AG20443 (cell line): ENCODE data around the gene SMIM23.

Experiments used
- DNase-seq: peaks from one replicate; pipeline ENCODE4 v3.0.0; 2012; ENCODE audit warnings: low spot score, mixed read lengths

SMIM23 gene

DNA sequence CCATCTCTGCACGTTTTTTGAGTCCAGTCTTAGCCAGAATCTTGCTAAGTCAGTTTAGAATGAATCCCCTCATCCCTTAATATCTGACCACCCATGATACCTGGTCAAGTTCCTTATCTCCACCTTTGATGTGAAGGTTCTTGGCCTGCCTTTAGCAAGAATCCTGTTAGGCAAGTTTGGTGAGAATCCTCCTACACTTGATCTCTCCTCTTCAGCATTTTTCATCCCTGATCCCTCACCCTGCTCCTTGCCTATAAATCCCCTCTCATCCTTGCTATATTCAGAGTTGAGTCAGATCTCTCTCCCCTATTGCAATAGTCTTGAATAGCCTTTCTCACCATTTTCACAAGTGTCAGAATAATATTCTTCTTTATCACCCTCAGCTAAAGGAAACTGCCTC, 31.0 kb downstream of the SMIM23 start:
- no peak for DNase-seq

DNA sequence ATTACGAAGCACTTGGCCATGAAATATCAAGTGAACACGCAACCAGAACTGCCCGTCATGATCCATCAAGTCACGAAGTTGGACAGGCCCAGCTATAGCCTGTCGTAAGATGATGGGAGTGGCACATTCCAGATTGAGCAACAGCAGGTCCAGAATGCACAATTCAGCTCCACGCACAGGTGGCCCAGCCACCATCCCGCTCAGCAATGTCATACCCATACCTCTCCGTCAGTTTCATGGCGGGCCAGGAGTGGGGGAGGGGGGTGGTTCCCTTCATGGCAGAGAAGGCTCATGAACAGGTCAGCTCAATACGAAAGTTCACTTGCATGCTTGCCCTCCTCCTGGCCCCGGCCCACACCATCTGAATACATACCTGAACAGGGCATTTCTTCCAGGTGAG, 34.9 kb downstream of the SMIM23 start:
- no peak for DNase-seq

DNA sequence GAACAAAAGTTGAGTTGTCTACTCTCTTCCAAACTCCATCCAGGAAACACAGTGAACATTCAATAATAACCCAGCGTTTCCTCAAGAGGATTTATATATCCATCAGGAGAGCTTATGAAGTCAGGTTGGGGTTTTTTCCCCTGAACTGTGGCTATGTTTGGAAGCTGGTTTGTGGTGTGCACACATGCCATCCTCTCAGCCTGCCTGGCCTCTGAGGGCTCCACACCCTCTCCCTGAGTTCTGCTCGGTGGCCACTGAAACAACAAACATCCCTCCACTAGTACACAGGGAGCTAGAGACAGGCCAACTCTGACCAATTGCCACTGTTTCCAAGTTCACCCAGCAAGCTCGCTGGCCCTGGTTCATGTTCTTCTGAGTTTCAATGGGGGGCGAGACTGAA, 35.7 kb downstream of the SMIM23 start:
- DNase-seq: no peak

DNA sequence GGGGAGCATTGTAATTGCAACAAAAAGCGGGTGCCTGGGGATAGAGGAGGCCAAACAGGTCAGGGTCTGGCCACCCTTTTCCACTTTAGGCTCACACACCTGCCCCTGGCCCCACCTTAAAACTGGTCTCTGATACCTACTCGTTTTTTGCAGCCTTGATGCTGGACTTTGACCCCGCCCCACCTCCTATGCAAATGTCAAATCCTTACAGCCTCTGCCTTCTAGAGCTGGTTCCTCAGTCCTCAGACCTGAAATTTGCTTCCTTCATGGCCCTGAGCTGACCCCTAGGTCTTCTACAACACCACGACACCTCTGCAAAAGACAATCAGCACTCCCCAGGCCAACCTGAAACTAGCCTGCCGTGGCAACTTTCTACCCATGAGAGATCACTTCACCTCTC, 37.7 kb downstream of the SMIM23 start:
- no peak for DNase-seq

DNA sequence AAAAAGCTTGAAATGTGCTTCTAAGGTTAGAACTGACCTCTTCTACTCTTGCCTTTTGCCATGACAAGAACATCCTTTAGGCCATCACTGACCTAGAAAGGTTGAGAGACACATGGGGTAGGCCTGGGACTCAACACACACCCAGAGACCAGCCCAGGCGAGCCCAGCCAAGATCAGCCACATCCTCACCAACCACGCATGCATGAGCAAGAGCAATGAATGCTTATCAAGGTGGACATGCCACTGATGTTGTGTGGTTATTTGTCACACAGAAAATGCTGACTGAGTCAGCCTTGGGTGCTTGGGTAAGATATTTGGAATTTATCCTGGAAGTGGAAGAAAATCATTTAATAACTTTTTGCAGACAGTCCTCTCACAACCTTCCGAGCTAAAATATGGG, 39.4 kb downstream of the SMIM23 start:
- no peak for DNase-seq

DNA sequence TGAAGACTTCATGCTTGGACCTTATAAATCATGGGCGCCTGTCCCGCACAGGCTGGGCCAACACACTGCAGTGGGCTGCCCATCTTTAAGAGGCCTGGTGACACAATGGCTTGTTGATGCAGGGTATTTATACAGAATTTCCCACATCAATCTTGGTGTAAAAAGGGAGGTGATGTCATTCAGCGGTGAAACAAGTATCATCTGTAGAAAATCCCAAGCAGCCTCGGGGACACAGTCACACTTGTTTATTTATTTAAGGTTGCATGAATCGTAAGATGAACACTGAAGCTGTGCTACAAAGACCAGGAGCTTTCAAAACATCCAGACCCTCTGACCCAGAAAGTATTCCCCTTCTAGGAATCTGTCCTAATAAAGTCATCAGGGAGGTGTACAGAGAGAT, 40.5 kb downstream of the SMIM23 start:
- no peak for DNase-seq

DNA sequence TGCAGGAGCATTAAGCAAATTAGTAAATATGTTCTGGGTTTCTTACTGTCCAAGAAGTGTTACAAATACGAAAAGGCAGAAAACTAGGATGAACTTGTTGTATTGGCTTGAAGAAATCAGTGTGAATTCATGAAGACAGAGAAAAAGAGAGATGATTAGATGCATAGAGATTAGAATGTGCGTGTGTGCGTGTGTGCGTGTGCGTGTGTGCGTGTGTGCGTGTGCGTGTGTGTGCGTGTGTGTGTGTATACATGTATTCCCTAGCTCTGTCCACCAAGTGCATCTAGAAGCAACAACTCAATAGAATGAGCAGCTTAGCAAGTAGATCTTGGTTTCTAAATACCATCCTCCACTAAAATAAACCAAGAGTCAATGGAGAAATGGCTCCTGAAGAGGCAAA, 41.5 kb downstream of the SMIM23 start:
- DNase-seq: no peak

DNA sequence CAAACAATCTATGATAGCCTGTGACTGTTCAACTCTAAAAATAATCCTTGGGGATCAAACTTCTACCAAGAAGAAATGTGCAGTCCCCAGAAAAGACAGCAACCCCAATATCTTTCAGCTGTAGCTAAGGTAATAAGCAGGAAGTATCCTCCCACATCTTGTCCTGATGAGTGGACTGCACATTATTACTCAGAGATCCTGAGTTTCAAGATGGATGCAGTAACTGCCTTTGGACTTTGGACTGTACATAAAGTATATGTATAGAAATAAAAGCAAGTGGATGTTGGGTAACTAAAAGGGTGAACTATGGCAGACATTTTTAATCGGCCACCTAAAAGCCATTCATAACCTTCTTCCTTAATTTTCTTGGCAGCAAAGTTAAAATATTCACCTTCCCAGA, 45.1 kb downstream of the SMIM23 start:
- no peak for DNase-seq

DNA sequence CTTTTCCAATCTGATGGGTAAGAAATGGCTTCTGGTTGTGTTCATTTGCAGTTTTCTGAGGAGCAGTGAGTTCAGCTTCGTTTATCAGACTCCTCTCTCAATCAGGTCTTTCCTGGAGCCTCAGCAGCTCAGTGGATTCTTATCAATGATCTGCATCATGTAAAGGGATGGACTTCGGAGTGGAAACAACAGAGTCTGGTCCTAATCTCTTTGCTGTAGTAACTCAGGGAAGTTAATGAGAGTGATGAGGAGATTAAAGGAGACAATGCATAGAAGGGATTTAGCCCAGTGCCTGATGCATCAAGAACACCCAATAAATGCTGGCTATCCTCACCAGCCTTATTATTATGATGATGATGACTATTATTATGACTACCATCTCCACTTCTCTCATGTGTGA, 47.2 kb downstream of the SMIM23 start:
- DNase-seq: no peak

DNA sequence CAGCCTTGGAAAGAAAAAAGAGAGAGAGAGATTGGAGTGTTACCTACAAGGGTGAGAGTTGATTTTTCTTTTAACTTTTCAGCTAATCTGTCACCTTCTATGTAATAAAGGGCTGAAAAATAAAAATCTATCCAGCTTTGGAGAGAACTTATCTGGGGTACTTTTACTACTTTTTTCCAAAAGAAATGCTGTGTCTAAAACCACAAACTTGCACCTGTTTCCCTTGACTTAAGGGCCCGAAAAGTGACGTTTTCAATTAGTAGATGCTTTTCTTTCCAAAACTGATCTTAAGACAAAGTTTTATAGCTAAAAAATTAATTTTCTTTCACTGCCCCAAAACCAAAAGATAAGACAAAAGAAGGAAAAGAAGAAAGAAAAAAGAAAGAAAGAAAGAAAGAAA, 48.8 kb downstream of the SMIM23 start:
- DNase-seq: no peak

DNA sequence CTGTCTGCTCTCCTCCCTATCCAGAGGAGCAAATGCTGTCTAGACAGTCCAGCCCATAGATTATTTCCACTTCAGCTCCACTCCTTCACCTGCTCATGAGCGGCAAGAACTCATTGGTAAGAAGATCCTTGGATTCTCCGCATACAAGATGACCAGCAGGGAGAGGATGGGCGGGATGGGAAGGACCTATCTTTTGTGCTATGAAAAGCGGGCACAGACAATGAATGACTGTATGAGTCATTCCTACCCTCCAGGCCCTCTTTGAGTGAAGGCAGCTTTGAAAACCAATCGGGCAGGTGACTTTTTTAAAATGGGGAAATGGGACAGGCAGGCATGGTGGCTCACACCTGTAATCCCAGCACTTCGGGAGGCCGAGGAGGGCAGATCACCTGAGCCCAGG, 49.4 kb downstream of the SMIM23 start:
- DNase-seq: no peak

DNA sequence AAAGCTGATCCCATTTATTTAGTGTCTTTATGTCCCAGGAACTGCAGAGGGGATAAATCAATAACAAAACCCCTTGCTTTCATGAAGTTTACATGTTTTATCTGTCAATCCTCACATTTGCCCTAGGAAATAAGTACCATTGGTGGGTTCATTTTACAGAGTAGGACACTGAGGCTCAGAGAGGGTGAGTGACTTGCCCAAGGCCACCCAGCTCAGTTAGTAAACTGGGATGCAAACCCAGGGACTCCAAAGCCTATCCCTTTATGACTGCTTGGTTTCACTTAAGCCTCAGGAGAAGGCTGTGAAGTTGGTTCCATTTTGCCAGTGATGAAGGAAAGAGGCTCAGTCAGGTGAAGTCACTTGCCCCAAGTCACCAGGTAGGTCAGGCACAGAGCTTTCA, 51.9 kb downstream of the SMIM23 start:
- no peak for DNase-seq

DNA sequence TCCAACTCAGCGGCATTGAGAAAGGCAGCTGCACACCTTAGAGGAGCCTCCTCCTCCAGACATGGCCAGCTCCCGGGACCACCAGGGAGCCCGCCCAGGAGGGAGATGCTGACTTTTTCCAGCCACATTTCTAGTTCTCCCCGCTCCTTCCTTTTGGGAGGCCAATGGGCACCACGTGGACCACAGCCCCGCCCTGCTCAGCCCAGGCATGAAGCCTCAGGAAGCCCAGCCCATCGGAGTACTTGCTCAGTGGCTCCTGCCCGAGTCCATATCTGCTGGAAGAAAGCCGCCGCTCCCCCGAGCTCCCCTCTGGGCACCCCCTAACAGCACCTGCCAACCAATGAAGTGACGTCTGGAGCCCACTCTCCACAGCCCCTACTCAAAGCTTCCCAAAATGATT, 52.4 kb downstream of the SMIM23 start:
- DNase-seq: no peak

DNA sequence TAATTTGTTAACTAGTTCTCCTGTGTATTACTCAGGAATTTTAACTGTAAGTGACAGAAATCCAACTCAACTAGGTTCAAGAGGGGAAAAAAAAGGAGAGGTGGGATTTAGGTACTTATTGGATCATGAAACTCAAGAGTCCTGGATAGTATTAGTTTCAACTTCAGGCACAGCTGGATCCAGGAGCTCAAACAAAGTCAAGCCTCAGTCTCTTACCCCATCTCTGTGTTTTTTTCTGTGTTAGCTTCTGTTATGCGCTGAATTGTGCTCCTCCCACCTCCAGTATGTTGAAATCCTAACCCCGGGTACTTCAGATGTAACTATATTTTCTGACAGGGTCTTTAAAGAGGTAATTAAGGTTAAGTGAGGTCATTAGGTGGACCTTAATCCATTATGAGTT, 53.5 kb downstream of the SMIM23 start:
- no peak for DNase-seq

DNA sequence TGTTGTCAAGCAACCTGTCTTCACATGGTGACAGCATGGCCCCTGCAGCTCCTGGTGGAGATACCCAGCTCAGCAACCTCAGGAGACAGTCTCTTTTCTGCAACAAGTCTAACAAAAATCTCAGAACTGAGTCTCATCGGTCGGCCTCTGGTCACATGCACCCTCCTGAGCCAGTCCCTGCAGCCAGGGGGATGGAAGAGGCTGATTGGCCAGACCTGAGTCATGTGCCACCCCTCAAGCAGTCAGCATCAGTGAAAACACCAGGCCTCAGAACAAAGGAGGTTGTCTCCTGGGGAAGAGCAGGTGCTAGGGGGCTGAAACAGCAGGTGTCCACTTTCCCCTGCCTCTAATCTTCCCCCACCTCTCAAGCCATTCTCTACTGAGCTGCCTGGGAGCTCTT, 54.4 kb downstream of the SMIM23 start:
- DNase-seq: no peak
